CD4-positive, alpha-beta memory T cell (primary cell): ENCODE results near the gene KCNB1. TPM values are rescaled to one million over a fixed set of nuclear protein-coding genes. Genes with fewer than 3 reads are reported as not detected.

Experiments
- CTCF ChIA-PET: fragments of 350-600 bp; sonication (Branson Sonifier 250); formaldehyde crosslinking; loops from one replicate; lab custom pipeline; 2021; ENCODE audit warnings: inconsistent platforms; ENCODE audit not compliant: partially characterized antibody; lab: Charles Lee
- POLR2A ChIA-PET: fragments of 350-600 bp; sonication (Branson Sonifier 250); formaldehyde crosslinking; loops from one replicate; lab custom pipeline; 2021; ENCODE audit not compliant: partially characterized antibody; lab: Charles Lee
- DNase-seq, 5 donors: peaks; one replicate each; pipeline versions ENCODE4 v3.0.0 to v3.0.0-alpha.2; 2020 to 2022; ENCODE audit warnings: mixed read lengths in 1 of 5
- H3K27ac ChIP-seq: one replicate; pipeline ENCODE4 v1.7.0; 2013; ENCODE audit warnings: low read depth, low read length
- H3K27me3 ChIP-seq: 2 replicates; pipeline ENCODE4 v1.7.0; 2013; ENCODE audit warnings: mild to moderate bottlenecking, low read length, moderate library complexity; ENCODE audit not compliant: insufficient read depth
- H3K36me3 ChIP-seq: 2 replicates; pipeline ENCODE4 v1.7.0; 2013; ENCODE audit warnings: mild to moderate bottlenecking, low read length, moderate library complexity; ENCODE audit not compliant: insufficient read depth
- H3K4me1 ChIP-seq: 2 replicates; pipeline ENCODE4 v1.7.0; 2013; ENCODE audit warnings: mild to moderate bottlenecking, low read length, moderate library complexity; ENCODE audit not compliant: insufficient read depth
- H3K4me3 ChIP-seq, 2 donors: one replicate each; pipeline ENCODE4 v1.7.0; 2013; ENCODE audit warnings: low read length in 2 of 2, mild to moderate bottlenecking in 1 of 2
- H3K9me3 ChIP-seq, 2 donors: one replicate each; pipeline ENCODE4 v1.7.0; 2013; ENCODE audit warnings: low read length in 2 of 2, control low read depth in 1 of 2; ENCODE audit not compliant: control insufficient read depth in 1 of 2
- H3K27ac Mint-ChIP-seq, 7 donors: one replicate each; pipeline ENCODE4 v1.8.0; 2020 to 2021; ENCODE audit warnings: mixed read lengths in 7 of 7, mild to moderate bottlenecking in 6 of 7, inconsistent platforms in 3 of 7, moderate library complexity in 3 of 7
- H3K27me3 Mint-ChIP-seq, 2 donors: one replicate each; pipeline ENCODE4 v1.8.0; 2020 to 2021; ENCODE audit warnings: mixed read lengths in 2 of 2
- H3K36me3 Mint-ChIP-seq, 2 donors: one replicate each; pipeline ENCODE4 v1.8.0; 2020 to 2021; ENCODE audit warnings: mixed read lengths in 2 of 2, inconsistent platforms in 1 of 2, mild to moderate bottlenecking in 1 of 2
- H3K4me1 Mint-ChIP-seq, 4 donors: one replicate each; pipeline ENCODE4 v1.8.0; 2020 to 2021; ENCODE audit warnings: mixed read lengths in 4 of 4, mild to moderate bottlenecking in 1 of 4
- H3K4me3 Mint-ChIP-seq, 8 donors: one replicate each; pipeline ENCODE4 v1.8.0; 2020 to 2021; ENCODE audit warnings: mixed read lengths in 8 of 8, mild to moderate bottlenecking in 7 of 8, moderate library complexity in 6 of 8, inconsistent platforms in 3 of 8
- H3K9me3 Mint-ChIP-seq, 8 donors: one replicate each; pipeline ENCODE4 v1.8.0; 2020 to 2021; ENCODE audit warnings: mixed read lengths in 8 of 8, mild to moderate bottlenecking in 5 of 8, inconsistent platforms in 3 of 8, moderate library complexity in 1 of 8
- intact Hi-C: fragments of 100-400 bp; cut with micrococcal nuclease; formaldehyde crosslinking; loops from one replicate; pipeline ENCODE4 v1.15.1; 2023
- polyA plus RNA-seq, 2 donors: library from polyadenylated mRNA; unstranded; fragments of 300-500 nt; fragmentation: Illumina TruSeq; gene quantifications; one replicate each; pipeline ENCODE4 v1.2.3, GENCODE V29; 2021
- total RNA-seq, 2 experiments: library from RNA; stranded (reverse); gene quantifications; one replicate each; pipeline ENCODE4 v1.2.3, GENCODE V29; 2021

The KCNB1 gene
- total and polyA plus RNA-seq, 4 experiments from 2014 or later: 0.09 TPM; not detected in 3

- no peak for DNase-seq
Observed at GRCh38 chr20:49398401-49399144, 83.9 kb downstream of the KCNB1 start.

GRCh38 chr20:49397525-49397924 lies 84.9 kb downstream of the KCNB1 start:
- Histone ChIP-seq H3K27ac (no peak overlapping the region), H3K4me3 (no peak overlapping the region), H3K27me3 (no peaks in the 10 kb centered on the region), H3K9me3 (no peaks in the 10 kb centered on the region), H3K4me1 (no peaks in the 10 kb centered on the region), H3K36me3 (no peaks in the 10 kb centered on the region)
- H3K4me1 Mint-ChIP-seq: no peaks in the 10 kb centered on the region
- H3K36me3 Mint-ChIP-seq: no peaks in the 10 kb centered on the region
- peaks cover 5 to 13% of the 10 kb centered on the region in 2 donors for H3K27me3 Mint-ChIP-seq
- DNase-seq: no peak
- CTCF ChIA-PET: no interaction called here
- POLR2A ChIA-PET: no interaction called here
- no peak overlapping the region for H3K27ac Mint-ChIP-seq
- intact Hi-C loops: no loop called here
- no peaks in the 10 kb centered on the region for H3K9me3 Mint-ChIP-seq
- H3K4me3 Mint-ChIP-seq: no peak overlapping the region

More at GRCh38 chr20:49398401-49399144, 83.9 kb downstream of the KCNB1 start:
- Histone ChIP-seq H3K4me3 (no peak overlapping the region), H3K9me3 (no peaks in the 10 kb centered on the region), H3K27ac (no peak overlapping the region), H3K36me3 (no peaks in the 10 kb centered on the region), H3K27me3 (no peaks in the 10 kb centered on the region), H3K4me1 (no peaks in the 10 kb centered on the region)
- peaks cover 7% of the 10 kb centered on the region in 2 donors for H3K27me3 Mint-ChIP-seq
- intact Hi-C loops: no loop called here
- no peak overlapping the region for H3K4me3 Mint-ChIP-seq
- ChIA-PET CTCF (no interaction called here), POLR2A (no interaction called here)
- no peaks in the 10 kb centered on the region for H3K4me1 Mint-ChIP-seq
- H3K27ac Mint-ChIP-seq: no peak overlapping the region
- no peaks in the 10 kb centered on the region for H3K9me3 Mint-ChIP-seq
- no peaks in the 10 kb centered on the region for H3K36me3 Mint-ChIP-seq

GRCh38 chr20:49396230-49396629 lies 86.2 kb downstream of the KCNB1 start:
- H3K4me1 Mint-ChIP-seq: no peaks in the 10 kb centered on the region
- intact Hi-C loops: no loop called here
- Histone ChIP-seq H3K27ac (no peak overlapping the region), H3K9me3 (no peaks in the 10 kb centered on the region), H3K27me3 (no peaks in the 10 kb centered on the region), H3K4me1 (no peaks in the 10 kb centered on the region), H3K36me3 (no peaks in the 10 kb centered on the region), H3K4me3 (no peak overlapping the region)
- CTCF ChIA-PET: no interaction called here
- H3K27ac Mint-ChIP-seq: no peak overlapping the region
- POLR2A ChIA-PET: no interaction called here
- no peaks in the 10 kb centered on the region for H3K9me3 Mint-ChIP-seq
- H3K4me3 Mint-ChIP-seq: no peak overlapping the region
- no peak for DNase-seq
- peaks cover 13 to 20% of the 10 kb centered on the region in 2 donors for H3K27me3 Mint-ChIP-seq
- no peaks in the 10 kb centered on the region for H3K36me3 Mint-ChIP-seq

- Histone ChIP-seq H3K4me3 (no peak overlapping the region), H3K27me3 (no peaks in the 10 kb centered on the region), H3K36me3 (no peaks in the 10 kb centered on the region), H3K9me3 (no peaks in the 10 kb centered on the region), H3K4me1 (no peaks in the 10 kb centered on the region), H3K27ac (no peak overlapping the region)
- Mint-ChIP-seq H3K27me3 (peaks cover 13 to 18% of the 10 kb centered on the region in 2 donors), H3K9me3 (no peaks in the 10 kb centered on the region), H3K4me1 (no peaks in the 10 kb centered on the region), H3K36me3 (no peaks in the 10 kb centered on the region), H3K4me3 (no peak overlapping the region), H3K27ac (no peak overlapping the region)
- intact Hi-C loops: no loop called here
- ChIA-PET CTCF (no interaction called here), POLR2A (no interaction called here)
- no peak for DNase-seq
Observed at GRCh38 chr20:49395659-49396058, 86.8 kb downstream of the KCNB1 start.

- ChIA-PET POLR2A (no interaction called here), CTCF (no interaction called here)
- Mint-ChIP-seq H3K27me3 (peaks cover 13 to 18% of the 10 kb centered on the region in 2 donors), H3K4me1 (no peaks in the 10 kb centered on the region), H3K27ac (no peak overlapping the region), H3K9me3 (no peaks in the 10 kb centered on the region), H3K36me3 (no peaks in the 10 kb centered on the region), H3K4me3 (no peak overlapping the region)
- H3K27me3 ChIP-seq: no peaks in the 10 kb centered on the region
- DNase-seq: no peak
- H3K4me1 ChIP-seq: no peaks in the 10 kb centered on the region
- no peaks in the 10 kb centered on the region for H3K9me3 ChIP-seq
- no peak overlapping the region for H3K27ac ChIP-seq
- H3K4me3 ChIP-seq: no peak overlapping the region
- intact Hi-C loops: no loop called here
- H3K36me3 ChIP-seq: no peaks in the 10 kb centered on the region
Observed at GRCh38 chr20:49395183-49395582, 87.3 kb downstream of the KCNB1 start.

GRCh38 chr20:49394757-49395156 lies 87.7 kb downstream of the KCNB1 start:
- Mint-ChIP-seq H3K27ac (no peak overlapping the region), H3K4me3 (no peak overlapping the region), H3K4me1 (no peaks in the 10 kb centered on the region), H3K9me3 (no peaks in the 10 kb centered on the region), H3K36me3 (no peaks in the 10 kb centered on the region), H3K27me3 (peaks cover 15 to 19% of the 10 kb centered on the region in 2 donors)
- no peaks in the 10 kb centered on the region for H3K4me1 ChIP-seq
- H3K9me3 ChIP-seq: no peaks in the 10 kb centered on the region
- H3K36me3 ChIP-seq: no peaks in the 10 kb centered on the region
- ChIA-PET POLR2A (no interaction called here), CTCF (no interaction called here)
- DNase-seq: no peak
- intact Hi-C loops: no loop called here
- no peaks in the 10 kb centered on the region for H3K27me3 ChIP-seq
- H3K4me3 ChIP-seq: no peak overlapping the region
- no peak overlapping the region for H3K27ac ChIP-seq

GRCh38 chr20:49394264-49394663 lies 88.2 kb downstream of the KCNB1 start:
- no peaks in the 10 kb centered on the region for H3K9me3 ChIP-seq
- H3K4me3 ChIP-seq: no peak overlapping the region
- ChIA-PET CTCF (no interaction called here), POLR2A (no interaction called here)
- H3K27me3 ChIP-seq: no peaks in the 10 kb centered on the region
- no peak for DNase-seq
- no peaks in the 10 kb centered on the region for H3K36me3 Mint-ChIP-seq
- no peaks in the 10 kb centered on the region for H3K4me1 ChIP-seq
- intact Hi-C loops: no loop called here
- no peaks in the 10 kb centered on the region for H3K4me1 Mint-ChIP-seq
- no peaks in the 10 kb centered on the region for H3K9me3 Mint-ChIP-seq
- H3K27ac ChIP-seq: no peak overlapping the region
- no peaks in the 10 kb centered on the region for H3K36me3 ChIP-seq
- no peak overlapping the region for H3K4me3 Mint-ChIP-seq
- peaks cover 19 to 23% of the 10 kb centered on the region in 2 donors for H3K27me3 Mint-ChIP-seq
- no peak overlapping the region for H3K27ac Mint-ChIP-seq
